ENCODE measurements around the gene SLPI. TPM values are rescaled to one million over a fixed set of nuclear protein-coding genes. Genes with fewer than 3 reads are reported as not detected.

Gene SLPI, protein sequence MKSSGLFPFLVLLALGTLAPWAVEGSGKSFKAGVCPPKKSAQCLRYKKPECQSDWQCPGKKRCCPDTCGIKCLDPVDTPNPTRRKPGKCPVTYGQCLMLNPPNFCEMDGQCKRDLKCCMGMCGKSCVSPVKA
- total RNA-seq (1,000 to 10,000 TPM in 1 of 2 donors, 100 to 1,000 TPM in 1; 451 to 1,312 TPM), polyA plus RNA-seq (1,000 to 10,000 TPM; 2,300 to 8,409 TPM)
- long read RNA-seq, donor 1, transcript SLPI-201 (4 exons, 596 nt) = major isoform, 5 of 5 reads
- long read RNA-seq, donor 1, partial matches to known transcripts = 0 of 5 reads
- long read RNA-seq, donor 1, other reads (novel, unspliced or antisense) = 0 of 5 reads
- long read RNA-seq, donor 2, partial matches to known transcripts = 0 of 1 reads
- long read RNA-seq, donor 2, other reads (novel, unspliced or antisense) = 0 of 1 reads
- long read RNA-seq, donor 3, partial matches to known transcripts = 0 of 2 reads
- long read RNA-seq, donor 3, other reads (novel, unspliced or antisense) = 0 of 2 reads
- long read RNA-seq, donor 4, partial matches to known transcripts = 0 of 1 reads
- long read RNA-seq, donor 4, other reads (novel, unspliced or antisense) = 0 of 1 reads
- long read RNA-seq, donor 5, partial matches to known transcripts = 0 of 1 reads
- long read RNA-seq, donor 5, other reads (novel, unspliced or antisense) = 0 of 1 reads

DNA sequence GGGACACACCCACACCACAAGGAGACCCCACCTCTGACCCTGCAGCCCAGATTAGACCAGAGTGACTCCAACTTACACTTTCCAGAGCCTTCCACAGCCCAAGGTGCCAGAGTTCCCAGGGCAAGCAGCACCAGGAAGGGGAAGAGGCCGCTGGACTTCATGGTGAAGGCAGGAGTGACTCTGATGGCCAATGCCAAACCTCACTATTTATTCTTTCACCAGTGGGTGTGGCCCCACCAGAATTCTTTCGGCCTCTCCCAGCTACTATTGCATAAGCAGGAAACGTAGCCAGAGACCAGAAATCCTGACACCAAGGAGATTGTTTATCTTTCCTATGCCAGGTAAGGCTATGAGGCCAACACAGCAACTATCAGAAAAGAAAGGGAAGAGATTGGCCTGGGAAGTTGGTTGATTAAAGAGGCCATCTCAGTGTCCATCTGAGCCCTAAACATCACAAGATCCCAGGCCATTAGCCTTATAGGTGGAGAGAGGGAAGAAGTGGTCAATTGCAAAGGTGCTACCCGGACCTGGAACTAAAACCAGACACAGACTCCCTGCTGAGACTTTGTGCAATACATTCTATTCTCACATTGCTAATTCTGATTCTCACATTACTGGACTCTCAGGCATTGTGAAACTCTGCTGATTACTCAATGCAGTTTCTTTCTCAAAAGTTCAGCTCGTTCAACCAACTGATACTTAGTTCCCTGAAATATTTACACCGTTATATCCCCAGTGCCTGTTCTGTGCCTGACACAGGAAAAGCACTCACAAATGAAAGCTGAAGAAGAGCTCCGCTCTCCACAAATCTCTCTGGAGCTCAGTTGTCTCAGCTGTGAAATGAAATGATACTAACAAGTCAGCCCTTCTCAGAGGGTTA is at the start of gene SLPI:
Gene SLPI, minus strand, starts transcription at position 182 of the 880 bp plus-strand sequence. Its CDS starts 21 bp downstream, at position 161.
- peak within 1 kb of the TSS in 1 of 2 donors; percentile 64 for H3K27ac ChIP-seq (ENCODE audit: low read depth in 1 of 2, low read length in 1 of 2)
- H3K9me3 ChIP-seq (ENCODE audit: control insufficient read depth in 4 of 4, insufficient read depth in 3 of 4, low read length in 3 of 4) = no peaks in the 10 kb centered on the region
- H3K27me3 ChIP-seq (ENCODE audit: control insufficient read depth in 3 of 3, insufficient read depth in 3 of 3, low read length in 2 of 3) = no peaks in the 10 kb centered on the region
- peak within 1 kb of the TSS; percentile 7 for H3K4me3 ChIP-seq
- peaks cover 0 to 33% (median 14%) of the 10 kb centered on the region in 5 donors for H3K4me1 ChIP-seq (ENCODE audit: control insufficient read depth in 5 of 5, insufficient read depth in 5 of 5, low read length in 5 of 5)
- H3K9ac ChIP-seq (ENCODE audit: insufficient read depth in 1 of 2, low read length in 2 of 2) = no peak within 1 kb of the TSS
- 8 to 9% methylated on average over 7 of the region's 7 CpGs for WGBS, 2 donors
- DNase-seq (peak in 2 of 3 donors; percentile 61 to 82), ATAC-seq (ENCODE audit: insufficient read depth, low FRiP score) (peak; percentile 79)
- H3K36me3 ChIP-seq (ENCODE audit: control insufficient read depth in 4 of 4, insufficient read depth in 4 of 4, low read length in 4 of 4) = no peaks in the 10 kb centered on the region
- TF ChIP-seq, protein P1, sequence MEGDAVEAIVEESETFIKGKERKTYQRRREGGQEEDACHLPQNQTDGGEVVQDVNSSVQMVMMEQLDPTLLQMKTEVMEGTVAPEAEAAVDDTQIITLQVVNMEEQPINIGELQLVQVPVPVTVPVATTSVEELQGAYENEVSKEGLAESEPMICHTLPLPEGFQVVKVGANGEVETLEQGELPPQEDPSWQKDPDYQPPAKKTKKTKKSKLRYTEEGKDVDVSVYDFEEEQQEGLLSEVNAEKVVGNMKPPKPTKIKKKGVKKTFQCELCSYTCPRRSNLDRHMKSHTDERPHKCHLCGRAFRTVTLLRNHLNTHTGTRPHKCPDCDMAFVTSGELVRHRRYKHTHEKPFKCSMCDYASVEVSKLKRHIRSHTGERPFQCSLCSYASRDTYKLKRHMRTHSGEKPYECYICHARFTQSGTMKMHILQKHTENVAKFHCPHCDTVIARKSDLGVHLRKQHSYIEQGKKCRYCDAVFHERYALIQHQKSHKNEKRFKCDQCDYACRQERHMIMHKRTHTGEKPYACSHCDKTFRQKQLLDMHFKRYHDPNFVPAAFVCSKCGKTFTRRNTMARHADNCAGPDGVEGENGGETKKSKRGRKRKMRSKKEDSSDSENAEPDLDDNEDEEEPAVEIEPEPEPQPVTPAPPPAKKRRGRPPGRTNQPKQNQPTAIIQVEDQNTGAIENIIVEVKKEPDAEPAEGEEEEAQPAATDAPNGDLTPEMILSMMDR (IDR thresholded peaks at IDR 0.05; ENCODE audit: control extremely low read depth, extremely low read depth) = no peak

DNA sequence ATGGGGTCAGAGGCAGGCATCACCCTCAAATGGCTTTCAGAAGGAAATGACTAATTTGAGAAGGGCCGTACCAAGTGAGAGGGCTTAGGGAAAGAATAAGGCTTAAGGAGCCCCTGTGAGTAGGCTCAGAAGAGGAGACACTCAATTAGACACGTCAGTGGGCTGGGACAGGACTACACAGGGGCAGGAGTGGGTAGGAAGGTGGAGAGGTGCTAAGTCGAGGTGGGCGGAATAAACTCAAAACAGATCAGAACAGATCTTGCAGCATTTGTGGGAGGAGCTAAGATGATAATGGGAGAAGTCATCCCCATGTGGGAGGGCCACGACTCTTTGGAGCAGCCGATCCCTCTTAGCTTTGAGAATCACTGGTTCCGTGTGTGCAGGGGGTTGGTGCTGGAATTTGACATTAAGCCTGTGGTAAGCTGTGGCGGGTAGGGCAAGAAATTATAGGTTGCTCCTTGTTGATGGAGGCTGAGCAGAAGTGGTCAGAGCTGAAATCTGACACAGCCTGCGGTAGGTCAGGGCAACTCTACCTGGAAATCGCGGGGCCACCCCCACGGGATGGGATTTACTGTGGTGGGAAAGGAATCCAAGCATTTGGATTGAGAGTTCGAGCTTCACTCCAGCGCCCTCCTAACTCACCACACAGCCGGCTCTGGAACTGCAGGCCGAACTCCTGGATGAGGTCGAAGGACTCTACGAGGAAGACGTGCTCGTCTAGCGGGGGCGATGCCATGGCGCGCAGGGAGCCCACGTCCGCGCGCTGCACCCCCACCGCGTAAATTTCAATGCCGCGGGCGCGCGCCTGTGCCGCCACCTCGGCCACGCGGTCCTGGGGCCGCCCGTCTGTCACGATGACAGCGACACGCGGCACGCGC is 49.5 kb upstream of the SLPI start:
- H3K27ac ChIP-seq (ENCODE audit: low read depth in 1 of 2, low read length in 1 of 2) = no peak overlapping the region
- WGBS, 2 donors = 55 to 65% methylated on average over 45 to 47 of the region's 47 CpGs
- DNase-seq (no peak), ATAC-seq (ENCODE audit: insufficient read depth, low FRiP score) (no peak)
- H3K4me1 ChIP-seq (ENCODE audit: control insufficient read depth in 5 of 5, insufficient read depth in 5 of 5, low read length in 5 of 5) = peaks cover 0 to 5% (median 0%) of the 10 kb centered on the region in 5 donors
- TF ChIP-seq, protein P1 (IDR thresholded peaks at IDR 0.05; ENCODE audit: control extremely low read depth, extremely low read depth) = no peak
- no peak overlapping the region for H3K4me3 ChIP-seq
- no peaks in the 10 kb centered on the region for H3K36me3 ChIP-seq (ENCODE audit: control insufficient read depth in 4 of 4, insufficient read depth in 4 of 4, low read length in 4 of 4)
- peaks cover 0 to 37% (median 27%) of the 10 kb centered on the region in 3 donors for H3K27me3 ChIP-seq (ENCODE audit: control insufficient read depth in 3 of 3, insufficient read depth in 3 of 3, low read length in 2 of 3)
- no peaks in the 10 kb centered on the region for H3K9me3 ChIP-seq (ENCODE audit: control insufficient read depth in 4 of 4, insufficient read depth in 3 of 4, low read length in 3 of 4)
- H3K9ac ChIP-seq (ENCODE audit: insufficient read depth in 1 of 2, low read length in 2 of 2) = no peak overlapping the region

DNA sequence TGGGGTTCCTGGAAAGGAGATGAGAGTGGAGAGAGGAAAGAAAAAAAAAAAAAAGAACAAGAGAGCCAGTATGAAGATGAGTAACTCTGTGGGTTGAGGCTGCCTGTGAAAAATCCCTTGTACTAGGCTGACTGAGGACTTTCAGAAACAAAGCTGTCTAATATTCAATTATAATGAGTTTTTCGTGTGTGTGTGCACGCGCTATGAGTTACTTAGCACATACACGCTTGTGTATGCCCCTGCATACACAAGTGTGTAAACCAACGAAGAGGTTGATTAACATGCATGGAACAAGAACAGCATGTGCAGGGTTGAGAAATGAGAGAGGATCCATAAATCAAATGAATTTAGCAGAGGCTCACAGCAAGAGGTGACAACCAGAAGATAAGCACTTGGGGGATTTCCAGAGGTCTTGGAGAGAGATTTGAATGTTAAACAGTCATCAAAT is 47.5 kb upstream of the SLPI start:
- Histone ChIP-seq H3K4me3 (no peak overlapping the region), H3K4me1 (ENCODE audit: control insufficient read depth in 5 of 5, insufficient read depth in 5 of 5, low read length in 5 of 5) (peaks cover 0 to 3% (median 0%) of the 10 kb centered on the region in 5 donors), H3K9me3 (ENCODE audit: control insufficient read depth in 4 of 4, insufficient read depth in 3 of 4, low read length in 3 of 4) (no peaks in the 10 kb centered on the region), H3K9ac (ENCODE audit: insufficient read depth in 1 of 2, low read length in 2 of 2) (no peak overlapping the region), H3K36me3 (ENCODE audit: control insufficient read depth in 4 of 4, insufficient read depth in 4 of 4, low read length in 4 of 4) (no peaks in the 10 kb centered on the region), H3K27ac (ENCODE audit: low read depth in 1 of 2, low read length in 1 of 2) (no peak overlapping the region), H3K27me3 (ENCODE audit: control insufficient read depth in 3 of 3, insufficient read depth in 3 of 3, low read length in 2 of 3) (peaks cover 0 to 27% (median 24%) of the 10 kb centered on the region in 3 donors)
- TF ChIP-seq, protein P1 (IDR thresholded peaks at IDR 0.05; ENCODE audit: control extremely low read depth, extremely low read depth) = no peak
- WGBS, 2 donors = 77 to 88% methylated on average over 5 of the region's 5 CpGs
- ATAC-seq (ENCODE audit: insufficient read depth, low FRiP score) (no peak), DNase-seq (no peak)
